Osteoblast (primary cell): ENCODE data around the gene FOXJ1. TPM values are rescaled to one million over a fixed set of nuclear protein-coding genes. Genes with fewer than 3 reads are reported as not detected.

Source experiments
- DNase-seq: peaks from one replicate; pipeline ENCODE4 v3.0.0; 2011; ENCODE audit warnings: low spot score, mixed read lengths; ENCODE audit not compliant: insufficient read length; ENCODE audit errors: missing footprints
- H2AFZ ChIP-seq: 2 replicates; pipeline ENCODE4 v1.6.0; 2011; ENCODE audit warnings: mild to moderate bottlenecking, low read length
- H3K27ac ChIP-seq: 2 replicates; pipeline ENCODE4 v1.5.1; 2011; ENCODE audit warnings: mild to moderate bottlenecking, low read depth, low read length, moderate library complexity
- H3K27me3 ChIP-seq: 2 replicates; pipeline ENCODE4 v1.6.0; 2012; ENCODE audit warnings: mild to moderate bottlenecking, control low read depth, inconsistent platforms, low read length, moderate library complexity; ENCODE audit not compliant: insufficient read depth
- H3K36me3 ChIP-seq: 2 replicates; pipeline ENCODE4 v1.5.1; 2011; ENCODE audit warnings: mild to moderate bottlenecking, low read length, control low read depth, moderate library complexity; ENCODE audit not compliant: insufficient read depth
- H3K4me1 ChIP-seq: 2 replicates; pipeline ENCODE4 v1.5.1; 2011; ENCODE audit warnings: mild to moderate bottlenecking, low read length, control low read depth, moderate library complexity; ENCODE audit not compliant: insufficient read depth
- H3K4me2 ChIP-seq: 2 replicates; pipeline ENCODE4 v1.6.0; 2011; ENCODE audit warnings: mild to moderate bottlenecking, low read length; ENCODE audit not compliant: insufficient read depth
- H3K4me3 ChIP-seq: fragments of 200-600 bp; sonication (generic); 3 replicates; pipeline ENCODE4 v1.5.1; 2012; ENCODE audit warnings: mild to moderate bottlenecking, low read length, inconsistent platforms; ENCODE audit not compliant: insufficient read depth
- H3K79me2 ChIP-seq: 2 replicates; pipeline ENCODE4 v1.6.0; 2012; ENCODE audit warnings: mild to moderate bottlenecking, low read length, control low read depth, inconsistent platforms; ENCODE audit not compliant: insufficient read depth
- H3K9me3 ChIP-seq: 2 replicates; pipeline ENCODE4 v1.5.1; 2011; ENCODE audit warnings: low read depth, low read length, control low read depth
- H4K20me1 ChIP-seq: 2 replicates; pipeline ENCODE4 v1.6.0; 2012; ENCODE audit warnings: mild to moderate bottlenecking, low read length, control low read depth; ENCODE audit not compliant: insufficient read depth
- total RNA-seq: library from RNA; depleted of rRNA; stranded (reverse); fragments of >200 nt; gene quantifications from 2 replicates; pipeline ENCODE4 v1.2.3, GENCODE V29; 2012
- TF ChIP-seq, protein P1 (sequence below): IDR thresholded peaks from 2 replicates; pipeline ENCODE4 v1.5.1; 2011; ENCODE audit warnings: mild to moderate bottlenecking, low read depth, low read length, moderate library complexity; ENCODE audit errors: extremely low read depth

FOXJ1 gene
- total RNA-seq, 1 donor, result not detected

DNA sequence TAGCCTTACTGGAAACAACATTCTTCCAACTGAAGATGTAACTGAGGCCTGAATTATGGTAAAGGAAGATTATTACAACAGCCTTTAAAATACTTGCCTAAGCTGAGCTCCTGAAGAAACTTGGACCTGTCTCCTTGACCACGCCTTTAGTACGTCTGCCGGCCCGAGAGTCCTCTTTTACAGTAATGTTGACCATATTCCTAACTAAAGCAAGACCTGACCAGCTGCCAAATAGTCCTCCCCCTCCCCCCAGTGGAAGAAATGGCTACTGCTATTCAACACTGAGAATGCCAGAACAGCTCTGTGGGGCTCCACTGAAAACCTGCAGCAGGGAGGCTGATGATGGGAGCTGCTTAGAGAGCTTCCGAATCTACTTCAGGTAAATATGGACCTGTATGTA lies 12.6 kb upstream of the FOXJ1 start:
- no peaks in the 10 kb centered on the region for H3K4me1 ChIP-seq
- H3K4me2 ChIP-seq, result no peak overlapping the region
- DNase-seq, result no peak
- H3K79me2 ChIP-seq, result no peaks in the 10 kb centered on the region
- H4K20me1 ChIP-seq, result no peaks in the 10 kb centered on the region
- H3K27ac ChIP-seq, result no peak overlapping the region
- H3K4me3 ChIP-seq, result no peak overlapping the region
- H3K27me3 ChIP-seq, result peaks cover 23% of the 10 kb centered on the region
- H3K36me3 ChIP-seq, result no peaks in the 10 kb centered on the region
- TF ChIP-seq, protein P1, sequence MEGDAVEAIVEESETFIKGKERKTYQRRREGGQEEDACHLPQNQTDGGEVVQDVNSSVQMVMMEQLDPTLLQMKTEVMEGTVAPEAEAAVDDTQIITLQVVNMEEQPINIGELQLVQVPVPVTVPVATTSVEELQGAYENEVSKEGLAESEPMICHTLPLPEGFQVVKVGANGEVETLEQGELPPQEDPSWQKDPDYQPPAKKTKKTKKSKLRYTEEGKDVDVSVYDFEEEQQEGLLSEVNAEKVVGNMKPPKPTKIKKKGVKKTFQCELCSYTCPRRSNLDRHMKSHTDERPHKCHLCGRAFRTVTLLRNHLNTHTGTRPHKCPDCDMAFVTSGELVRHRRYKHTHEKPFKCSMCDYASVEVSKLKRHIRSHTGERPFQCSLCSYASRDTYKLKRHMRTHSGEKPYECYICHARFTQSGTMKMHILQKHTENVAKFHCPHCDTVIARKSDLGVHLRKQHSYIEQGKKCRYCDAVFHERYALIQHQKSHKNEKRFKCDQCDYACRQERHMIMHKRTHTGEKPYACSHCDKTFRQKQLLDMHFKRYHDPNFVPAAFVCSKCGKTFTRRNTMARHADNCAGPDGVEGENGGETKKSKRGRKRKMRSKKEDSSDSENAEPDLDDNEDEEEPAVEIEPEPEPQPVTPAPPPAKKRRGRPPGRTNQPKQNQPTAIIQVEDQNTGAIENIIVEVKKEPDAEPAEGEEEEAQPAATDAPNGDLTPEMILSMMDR, result no peak
- H2AFZ ChIP-seq, result no peak overlapping the region
- H3K9me3 ChIP-seq, result no peaks in the 10 kb centered on the region

DNA sequence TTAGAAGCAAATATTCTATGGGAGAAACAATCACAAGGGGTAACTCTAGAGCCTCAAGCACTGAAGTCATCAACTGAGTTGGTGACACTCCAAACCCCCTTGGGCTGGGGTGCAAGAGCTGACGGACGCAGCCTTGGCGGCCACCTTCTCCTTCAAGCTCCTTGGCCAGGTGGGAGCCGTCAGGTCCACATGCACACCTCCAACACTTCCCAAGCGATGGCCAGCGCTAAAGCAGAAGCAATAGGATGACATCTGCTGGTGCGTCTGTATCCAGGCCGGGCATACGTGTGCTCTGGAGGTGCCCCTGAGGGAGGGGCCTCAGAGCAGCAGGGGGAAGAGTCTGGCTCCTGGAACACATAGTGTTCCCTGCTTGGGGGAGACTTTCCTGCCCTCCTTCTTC lies 12.2 kb upstream of the FOXJ1 start:
- Histone ChIP-seq H3K79me2 (no peaks in the 10 kb centered on the region), H3K27me3 (peaks cover 20% of the 10 kb centered on the region), H3K4me2 (no peak overlapping the region), H4K20me1 (no peaks in the 10 kb centered on the region), H2AFZ (no peak overlapping the region), H3K4me1 (no peaks in the 10 kb centered on the region), H3K36me3 (no peaks in the 10 kb centered on the region), H3K27ac (no peak overlapping the region), H3K4me3 (no peak overlapping the region), H3K9me3 (no peaks in the 10 kb centered on the region)
- DNase-seq, result no peak
- TF ChIP-seq, protein P1, result no peak

DNA sequence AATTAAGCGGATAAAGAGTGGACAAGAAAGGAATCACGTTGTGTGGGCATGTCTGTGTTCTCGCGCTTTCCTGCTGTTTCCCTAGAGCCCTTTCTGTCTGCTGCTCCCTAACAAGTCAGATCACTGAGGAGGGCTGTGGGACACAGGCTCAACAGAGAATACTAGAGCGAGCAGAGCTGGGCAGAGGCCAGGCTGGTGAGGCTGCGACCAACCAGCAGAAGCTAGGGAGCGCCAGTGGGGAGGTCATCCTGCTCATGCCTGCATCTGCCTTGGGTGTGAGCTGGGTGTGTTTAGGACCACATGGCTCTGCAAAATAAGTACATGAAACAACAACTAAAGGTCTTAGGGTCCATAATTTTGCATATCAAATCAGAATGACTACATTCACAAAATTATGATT lies 11.5 kb upstream of the FOXJ1 start:
- no peak overlapping the region for H3K27ac ChIP-seq
- H4K20me1 ChIP-seq, result no peaks in the 10 kb centered on the region
- TF ChIP-seq, protein P1, result no peak
- H3K27me3 ChIP-seq, result peaks cover 14% of the 10 kb centered on the region
- H3K36me3 ChIP-seq, result no peaks in the 10 kb centered on the region
- H3K4me1 ChIP-seq, result no peaks in the 10 kb centered on the region
- H2AFZ ChIP-seq, result no peak overlapping the region
- H3K4me2 ChIP-seq, result no peak overlapping the region
- H3K79me2 ChIP-seq, result no peaks in the 10 kb centered on the region
- H3K9me3 ChIP-seq, result no peaks in the 10 kb centered on the region
- DNase-seq, result no peak
- no peak overlapping the region for H3K4me3 ChIP-seq

DNA sequence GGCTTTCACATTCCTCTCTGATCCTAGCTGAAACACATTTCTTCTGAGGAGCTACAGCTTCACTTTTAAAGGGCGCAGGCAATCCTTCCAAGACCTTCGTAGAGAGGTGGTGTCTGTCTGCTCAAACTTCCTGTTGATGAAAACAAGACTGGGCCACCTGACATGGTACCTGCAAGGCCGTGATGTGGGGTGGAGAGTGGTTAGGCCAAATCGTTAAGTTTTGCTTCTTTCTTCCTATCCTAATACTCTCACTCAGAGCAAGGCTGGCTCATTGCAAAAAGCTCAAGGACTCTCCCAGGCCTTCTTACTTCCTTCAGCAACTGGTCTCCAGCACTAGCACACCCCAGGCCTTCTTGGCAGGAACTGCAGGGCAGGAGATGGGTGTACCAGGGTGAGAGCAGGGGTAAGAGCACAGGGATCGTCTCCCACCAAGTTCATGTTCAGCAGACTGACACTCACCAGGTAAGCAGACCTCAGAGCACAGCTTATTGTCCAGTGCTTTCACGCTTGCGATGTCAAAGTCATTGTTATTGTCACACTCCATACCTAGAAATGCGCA lies 10.9 kb upstream of the FOXJ1 start:
- no peak for DNase-seq
- no peak overlapping the region for H2AFZ ChIP-seq
- H3K27me3 ChIP-seq, result peaks cover 12% of the 10 kb centered on the region
- no peaks in the 10 kb centered on the region for H3K4me1 ChIP-seq
- TF ChIP-seq, protein P1, result no peak
- no peaks in the 10 kb centered on the region for H3K79me2 ChIP-seq
- no peaks in the 10 kb centered on the region for H3K36me3 ChIP-seq
- no peak overlapping the region for H3K4me2 ChIP-seq
- no peaks in the 10 kb centered on the region for H3K9me3 ChIP-seq
- no peak overlapping the region for H3K27ac ChIP-seq
- H3K4me3 ChIP-seq, result no peak overlapping the region
- H4K20me1 ChIP-seq, result no peaks in the 10 kb centered on the region
